Keratinocyte (primary cell): ENCODE data around the gene SPRY4. TPM values are rescaled to one million over a fixed set of nuclear protein-coding genes. Genes with fewer than 3 reads are reported as not detected.

Source experiments
- DNase-seq: peaks from one replicate; pipeline ENCODE4 v3.0.0-alpha.2; 2011; ENCODE audit warnings: low read depth, missing footprints, low spot score
- FAIRE-seq: peaks from 2 replicates; lab custom pipeline; 2011; peaks lifted over from hg19 to GRCh38; lab: Jason Lieb, UNC
- H2AFZ ChIP-seq: 2 replicates; pipeline ENCODE4 v1.6.0; 2012; ENCODE audit warnings: low read length, control low read depth, inconsistent platforms; ENCODE audit not compliant: control insufficient read depth
- H3K27ac ChIP-seq: 2 replicates; pipeline ENCODE4 v1.5.1; 2011; ENCODE audit warnings: low read length; ENCODE audit not compliant: control insufficient read depth, insufficient read depth
- H3K27me3 ChIP-seq: 3 replicates; pipeline ENCODE4 v1.6.0; 2011; ENCODE audit warnings: low read length; ENCODE audit not compliant: control insufficient read depth, insufficient read depth; ENCODE audit errors: extremely low read depth
- H3K36me3 ChIP-seq, 2 experiments: 2 replicates in 1 of 2; 3 replicates in 1 of 2; pipeline ENCODE4 v1.5.1; 2011; ENCODE audit warnings: low read length in 2 of 2, mild to moderate bottlenecking in 1 of 2; ENCODE audit not compliant: control insufficient read depth in 2 of 2, insufficient read depth in 2 of 2; ENCODE audit errors: extremely low read depth in 1 of 2
- H3K4me1 ChIP-seq: 3 replicates; pipeline ENCODE4 v1.5.1; 2011; ENCODE audit warnings: low read length; ENCODE audit not compliant: control insufficient read depth, insufficient read depth; ENCODE audit errors: extremely low read depth
- H3K4me2 ChIP-seq: 3 replicates; pipeline ENCODE4 v1.6.0; 2011; ENCODE audit warnings: low read depth, low read length; ENCODE audit not compliant: control insufficient read depth, insufficient read depth; ENCODE audit errors: extremely low read depth
- H3K4me3 ChIP-seq, 3 experiments: fragments of 200-600 bp in 1 of 3; sonication (generic) in 1 of 3; 2 replicates in 2 of 3; 3 replicates in 1 of 3; pipeline ENCODE4 v1.5.1; 2011 to 2016; ENCODE audit warnings: low read length in 3 of 3, mild to moderate bottlenecking in 3 of 3, control low read depth in 2 of 3, inconsistent platforms in 1 of 3, low read depth in 1 of 3, mixed read lengths in 1 of 3, mixed run types in 1 of 3, moderate library complexity in 1 of 3; ENCODE audit not compliant: control insufficient read depth in 2 of 3, insufficient read depth in 2 of 3; ENCODE audit errors: extremely low read depth in 1 of 3
- H3K79me2 ChIP-seq: 2 replicates; pipeline ENCODE4 v1.6.0; 2012; ENCODE audit warnings: low read length; ENCODE audit not compliant: control insufficient read depth, insufficient read depth
- H3K9ac ChIP-seq: 3 replicates; pipeline ENCODE4 v1.6.0; 2011; ENCODE audit warnings: low read length; ENCODE audit not compliant: control insufficient read depth, insufficient read depth; ENCODE audit errors: extremely low read depth
- H3K9me1 ChIP-seq: 3 replicates; pipeline ENCODE4 v1.6.0; 2011; ENCODE audit warnings: low read length; ENCODE audit not compliant: control insufficient read depth, insufficient read depth; ENCODE audit errors: extremely low read depth
- H3K9me3 ChIP-seq: 2 replicates; pipeline ENCODE4 v1.5.1; 2012; ENCODE audit warnings: low read depth, low read length; ENCODE audit not compliant: control insufficient read depth
- H4K20me1 ChIP-seq: 3 replicates; pipeline ENCODE4 v1.6.0; 2011; ENCODE audit warnings: low read length; ENCODE audit not compliant: control insufficient read depth, insufficient read depth; ENCODE audit errors: extremely low read depth
- CTCF ChIP-seq, 3 experiments: IDR thresholded peaks in 1 of 3; conservative IDR thresholded peaks in 1 of 3; optimal IDR thresholded peaks in 1 of 3; 2 replicates in 2 of 3; 3 replicates in 1 of 3; pipeline versions ENCODE3 to v1.5.1; 2011; ENCODE audit warnings: low read length in 3 of 3, mild to moderate bottlenecking in 3 of 3, moderate library complexity in 2 of 3, control low read depth in 1 of 3, inconsistent platforms in 1 of 3; ENCODE audit not compliant: insufficient read depth in 2 of 3; ENCODE audit errors: extremely low read depth in 1 of 3
- EZH2 ChIP-seq: IDR thresholded peaks from one replicate; pipeline ENCODE4 v1.6.1; 2012; ENCODE audit warnings: inconsistent platforms, mild to moderate bottlenecking, low read length, moderate library complexity
- dilution Hi-C: fragments of 300-500 bp; cut with MboI; formaldehyde crosslinking; loops from one replicate; pipeline ENCODE4 v1.7.0; 2020; ENCODE audit warnings: low sequenced_read_pairs; ENCODE audit not compliant: extremely low pct_ligation_motif_present
- polyA minus RNA-seq, 3 experiments: library from RNA; depleted of rRNA, polyadenylated mRNA; stranded (reverse); fragments of >200 nt; gene quantifications; 1 replicate in 1 of 3; 2 replicates in 1 of 3; 3 replicates in 1 of 3; pipeline ENCODE4 v1.2.3, GENCODE V29; 2011
- polyA plus RNA-seq, 5 experiments: library from polyadenylated mRNA; depleted of rRNA in 3 of 5; stranded (reverse) in 3 of 5; stranded (forward) in 1 of 5; unstranded in 1 of 5; fragments of >200 nt; gene quantifications; 1 replicate in 1 of 5; 2 replicates in 3 of 5; 3 replicates in 1 of 5; pipeline versions ENCODE4 v1.2.1 to v1.2.3, GENCODE V29; 2011 to 2012; ENCODE audit warnings: missing spikeins in 2 of 5, low read depth in 1 of 5, low replicate concordance in 1 of 5

SPRY4 gene
- polyA plus RNA-seq (8.4 to 12.3 TPM (median 10.2 TPM) in 3 replicates), polyA minus RNA-seq (12.3 to 54.5 TPM (median 21.9 TPM) in 3 replicates)
- 2.0 TPM for polyA plus RNA-seq (2011; ENCODE audit: low read depth)
- 7.5 and 8.4 TPM in 2 replicates for polyA plus RNA-seq (2011; cell fraction: cytosol; rRNA removed)
- polyA plus RNA-seq (2011; cell fraction: nucleus; rRNA removed): 37.1 and 45.6 TPM in 2 replicates
- 5.2 and 14.7 TPM in 2 replicates for polyA plus RNA-seq (2012; ENCODE audit: low replicate concordance)
- 11.9 TPM for polyA minus RNA-seq (2011; cell fraction: cytosol; rRNA and poly(A)+ RNA removed)
- polyA minus RNA-seq (2011; cell fraction: nucleus; rRNA and poly(A)+ RNA removed): 23.4 and 30.3 TPM in 2 replicates

- Histone ChIP-seq H3K27me3 (no peaks in the 10 kb centered on the region), H3K9me1 (peaks cover 7% of the 10 kb centered on the region), H3K79me2 (peaks cover 53% of the 10 kb centered on the region), H3K27ac (peak within 1 kb of the TSS; percentile 75), H2AFZ (peak within 1 kb of the TSS; percentile 58), H3K9ac (peak within 1 kb of the TSS; percentile 91), H3K4me1 (peaks cover 58% of the 10 kb centered on the region), H3K4me2 (peak within 1 kb of the TSS; percentile 96), H3K9me3 (no peaks in the 10 kb centered on the region), H4K20me1 (peaks cover 26% of the 10 kb centered on the region), H3K36me3 (peaks cover 0 to 4% of the 10 kb centered on the region in 2 experiments), H3K4me3 (peak within 1 kb of the TSS; percentile 85 to 96 (median 96))
- DNase-seq (peak; percentile 94), FAIRE-seq (peak; percentile 88)
- dilution Hi-C loops: no loop called here
- TF ChIP-seq CTCF (optimal IDR thresholded peaks at IDR 0.05 in 1 of 3, IDR thresholded peaks at IDR 0.05 in 1 of 3, conservative IDR thresholded peaks at IDR 0.05 in 1 of 3; ENCODE audit: extremely low read depth in 1 of 3, insufficient read depth in 2 of 3, low read length in 3 of 3) (peak; percentile 7 to 35 (median 30)), EZH2 (no peak)
Observed at GRCh38 chr5:142324871-142325724, at the start of gene SPRY4. Gene SPRY4, minus strand, starts transcription at chr5:142325021. Its CDS starts 9,913 bp downstream, at chr5:142315108.

GRCh38 chr5:142368529-142368928 lies 43.7 kb upstream of the SPRY4 start:
- Histone ChIP-seq H3K36me3 (no peaks in the 10 kb centered on the region), H3K79me2 (no peaks in the 10 kb centered on the region), H3K4me3 (no peak overlapping the region), H4K20me1 (no peaks in the 10 kb centered on the region), H3K4me2 (no peak overlapping the region), H3K9me1 (no peaks in the 10 kb centered on the region), H3K27ac (no peak overlapping the region), H2AFZ (no peak overlapping the region), H3K27me3 (no peaks in the 10 kb centered on the region), H3K9ac (no peak overlapping the region), H3K9me3 (no peaks in the 10 kb centered on the region), H3K4me1 (peaks cover 15% of the 10 kb centered on the region)
- dilution Hi-C loops: no loop called here
- DNase-seq (no peak), FAIRE-seq (no peak)
- TF ChIP-seq CTCF (optimal IDR thresholded peaks at IDR 0.05 in 1 of 3, IDR thresholded peaks at IDR 0.05 in 1 of 3, conservative IDR thresholded peaks at IDR 0.05 in 1 of 3; ENCODE audit: extremely low read depth in 1 of 3, insufficient read depth in 2 of 3, low read length in 3 of 3) (no peak), EZH2 (no peak)
